ENCODE measurements around the gene TP53INP2.

Gene TP53INP2

GRCh38 chr20:34732523-34732922 is 28.4 kb downstream of the TP53INP2 start:
- DNase-seq, result no peak

GRCh38 chr20:34736106-34736735 is 32.1 kb downstream of the TP53INP2 start:
- no peak for DNase-seq

GRCh38 chr20:34743039-34743438 is 38.9 kb downstream of the TP53INP2 start:
- no peak for DNase-seq

GRCh38 chr20:34744340-34744739 is 40.2 kb downstream of the TP53INP2 start:
- no peak for DNase-seq

- no peak for DNase-seq
These were observed 40.7 kb downstream of the TP53INP2 start for GRCh38 chr20:34744847-34745246.

- no peak for DNase-seq
These were observed 42.5 kb downstream of the TP53INP2 start for GRCh38 chr20:34746674-34747073.

- no peak for DNase-seq
These were observed 43.3 kb downstream of the TP53INP2 start for GRCh38 chr20:34747479-34747878.

- DNase-seq, result no peak
These were observed 44.6 kb downstream of the TP53INP2 start for GRCh38 chr20:34748709-34749108.

- DNase-seq, result no peak
These were observed 46.3 kb downstream of the TP53INP2 start for GRCh38 chr20:34750484-34750883.

- DNase-seq, result no peak
These were observed 47.3 kb downstream of the TP53INP2 start for GRCh38 chr20:34751453-34751852.

- no peak for DNase-seq
These were observed 49.7 kb downstream of the TP53INP2 start for GRCh38 chr20:34753706-34754461.

- no peak for DNase-seq
These were observed 50.5 kb downstream of the TP53INP2 start for GRCh38 chr20:34754611-34755010.

GRCh38 chr20:34755367-34755766 is 51.2 kb downstream of the TP53INP2 start:
- no peak for DNase-seq

- DNase-seq, result no peak
These were observed 57.9 kb downstream of the TP53INP2 start for GRCh38 chr20:34762031-34762555.
